Keratinocyte (primary cell): ENCODE results near the gene BLACAT1. TPM values are rescaled to one million over a fixed set of nuclear protein-coding genes. Genes with fewer than 3 reads are reported as not detected.
"Not testable (repeated sequence)": the region's sequence is repeated elsewhere in the genome, so short reads cannot be mapped to it uniquely, and the experiment has no call there.

Source experiments
- DNase-seq: peaks from one replicate; pipeline ENCODE4 v3.0.0-alpha.2; 2011; ENCODE audit warnings: low read depth, missing footprints, low spot score
- FAIRE-seq: peaks from 2 replicates; lab custom pipeline; 2011; peaks lifted over from hg19 to GRCh38; lab: Jason Lieb, UNC
- H2AFZ ChIP-seq: 2 replicates; pipeline ENCODE4 v1.6.0; 2012; ENCODE audit warnings: low read length, control low read depth, inconsistent platforms; ENCODE audit not compliant: control insufficient read depth
- H3K27ac ChIP-seq: 2 replicates; pipeline ENCODE4 v1.5.1; 2011; ENCODE audit warnings: low read length; ENCODE audit not compliant: control insufficient read depth, insufficient read depth
- H3K27me3 ChIP-seq: 3 replicates; pipeline ENCODE4 v1.6.0; 2011; ENCODE audit warnings: low read length; ENCODE audit not compliant: control insufficient read depth, insufficient read depth; ENCODE audit errors: extremely low read depth
- H3K36me3 ChIP-seq, 2 experiments: 2 replicates in 1 of 2; 3 replicates in 1 of 2; pipeline ENCODE4 v1.5.1; 2011; ENCODE audit warnings: low read length in 2 of 2, mild to moderate bottlenecking in 1 of 2; ENCODE audit not compliant: control insufficient read depth in 2 of 2, insufficient read depth in 2 of 2; ENCODE audit errors: extremely low read depth in 1 of 2
- H3K4me1 ChIP-seq: 3 replicates; pipeline ENCODE4 v1.5.1; 2011; ENCODE audit warnings: low read length; ENCODE audit not compliant: control insufficient read depth, insufficient read depth; ENCODE audit errors: extremely low read depth
- H3K4me2 ChIP-seq: 3 replicates; pipeline ENCODE4 v1.6.0; 2011; ENCODE audit warnings: low read depth, low read length; ENCODE audit not compliant: control insufficient read depth, insufficient read depth; ENCODE audit errors: extremely low read depth
- H3K4me3 ChIP-seq, 3 experiments: fragments of 200-600 bp in 1 of 3; sonication (generic) in 1 of 3; 2 replicates in 2 of 3; 3 replicates in 1 of 3; pipeline ENCODE4 v1.5.1; 2011 to 2016; ENCODE audit warnings: low read length in 3 of 3, mild to moderate bottlenecking in 3 of 3, control low read depth in 2 of 3, inconsistent platforms in 1 of 3, low read depth in 1 of 3, mixed read lengths in 1 of 3, mixed run types in 1 of 3, moderate library complexity in 1 of 3; ENCODE audit not compliant: control insufficient read depth in 2 of 3, insufficient read depth in 2 of 3; ENCODE audit errors: extremely low read depth in 1 of 3
- H3K79me2 ChIP-seq: 2 replicates; pipeline ENCODE4 v1.6.0; 2012; ENCODE audit warnings: low read length; ENCODE audit not compliant: control insufficient read depth, insufficient read depth
- H3K9ac ChIP-seq: 3 replicates; pipeline ENCODE4 v1.6.0; 2011; ENCODE audit warnings: low read length; ENCODE audit not compliant: control insufficient read depth, insufficient read depth; ENCODE audit errors: extremely low read depth
- H3K9me1 ChIP-seq: 3 replicates; pipeline ENCODE4 v1.6.0; 2011; ENCODE audit warnings: low read length; ENCODE audit not compliant: control insufficient read depth, insufficient read depth; ENCODE audit errors: extremely low read depth
- H3K9me3 ChIP-seq: 2 replicates; pipeline ENCODE4 v1.5.1; 2012; ENCODE audit warnings: low read depth, low read length; ENCODE audit not compliant: control insufficient read depth
- H4K20me1 ChIP-seq: 3 replicates; pipeline ENCODE4 v1.6.0; 2011; ENCODE audit warnings: low read length; ENCODE audit not compliant: control insufficient read depth, insufficient read depth; ENCODE audit errors: extremely low read depth
- EZH2 ChIP-seq: IDR thresholded peaks from one replicate; pipeline ENCODE4 v1.6.1; 2012; ENCODE audit warnings: inconsistent platforms, mild to moderate bottlenecking, low read length, moderate library complexity
- dilution Hi-C: fragments of 300-500 bp; cut with MboI; formaldehyde crosslinking; loops from one replicate; pipeline ENCODE4 v1.7.0; 2020; ENCODE audit warnings: low sequenced_read_pairs; ENCODE audit not compliant: extremely low pct_ligation_motif_present
- polyA plus RNA-seq, 5 experiments: library from polyadenylated mRNA; depleted of rRNA in 3 of 5; stranded (reverse) in 3 of 5; stranded (forward) in 1 of 5; unstranded in 1 of 5; fragments of >200 nt; gene quantifications; 1 replicate in 1 of 5; 2 replicates in 3 of 5; 3 replicates in 1 of 5; pipeline versions ENCODE4 v1.2.1 to v1.2.3, GENCODE V29; 2011 to 2012; ENCODE audit warnings: missing spikeins in 2 of 5, low read depth in 1 of 5, low replicate concordance in 1 of 5
- TF ChIP-seq, protein P1 (sequence below), 3 experiments: IDR thresholded peaks in 1 of 3; conservative IDR thresholded peaks in 1 of 3; optimal IDR thresholded peaks in 1 of 3; 2 replicates in 2 of 3; 3 replicates in 1 of 3; pipeline versions ENCODE3 to v1.5.1; 2011; ENCODE audit warnings: low read length in 3 of 3, mild to moderate bottlenecking in 3 of 3, moderate library complexity in 2 of 3, control low read depth in 1 of 3, inconsistent platforms in 1 of 3; ENCODE audit not compliant: insufficient read depth in 2 of 3; ENCODE audit errors: extremely low read depth in 1 of 3

Gene BLACAT1
- polyA plus RNA-seq, 1 donor (not counting 4 experiments of a cell fraction or from before 2014, with no cell fraction given) = 4.0 TPM

DNA sequence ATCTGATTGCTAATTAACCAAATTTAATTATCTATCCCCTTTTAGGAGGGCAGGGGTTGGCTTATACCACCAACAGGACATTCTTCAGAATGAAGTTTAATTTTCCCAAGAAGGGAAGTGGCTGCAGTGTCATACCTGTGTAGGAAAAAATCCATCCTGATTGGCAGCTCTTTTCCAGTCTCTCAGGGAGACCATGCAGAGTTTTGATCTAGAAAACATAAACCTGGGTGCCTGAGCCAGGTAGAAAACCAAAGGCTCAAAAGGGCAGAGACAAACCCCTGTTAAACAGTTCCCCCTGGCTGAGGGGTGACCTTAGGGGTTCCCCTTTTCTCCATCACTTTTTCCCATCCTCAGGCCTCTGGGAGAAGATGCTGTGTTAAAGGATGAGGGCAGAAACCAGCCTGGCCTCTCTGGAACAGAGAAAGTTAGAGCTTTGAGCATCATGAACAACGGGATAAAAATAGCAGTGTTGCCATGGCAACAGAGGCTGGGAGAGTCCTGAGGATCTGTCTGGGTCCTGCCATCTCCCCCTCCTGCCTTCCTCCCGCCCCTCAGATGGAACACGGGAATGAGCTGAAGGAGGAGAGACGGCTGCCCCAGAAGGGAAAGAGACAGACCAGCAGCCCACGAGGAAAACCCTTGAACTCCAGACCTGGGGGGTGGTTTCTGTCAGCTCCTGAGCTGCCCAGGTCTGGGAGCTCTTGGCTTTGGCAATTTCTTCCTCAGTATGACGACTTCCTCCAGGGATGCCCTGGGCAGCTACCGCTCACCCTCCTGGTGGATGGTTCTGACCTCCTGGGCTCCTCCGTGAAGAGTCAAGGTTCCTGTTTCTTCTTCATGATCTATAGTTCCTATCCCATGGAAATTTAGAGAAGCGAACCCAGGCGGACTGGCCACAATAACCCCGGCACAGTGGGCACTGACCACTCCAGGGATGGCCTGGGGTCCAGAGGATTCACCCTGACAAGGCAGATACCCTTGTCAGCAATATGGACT lies 20.0 kb downstream of the BLACAT1 start:
- Histone ChIP-seq H3K9me1 (no peaks in the 10 kb centered on the region), H4K20me1 (no peaks in the 10 kb centered on the region), H3K36me3 (peaks cover 7 to 9% of the 10 kb centered on the region in 2 experiments), H3K4me2 (no peak overlapping the region), H3K4me1 (peaks cover 20% of the 10 kb centered on the region), H2AFZ (no peak overlapping the region), H3K9ac (no peak overlapping the region), H3K4me3 (no peak overlapping the region), H3K79me2 (no peaks in the 10 kb centered on the region), H3K27me3 (no peaks in the 10 kb centered on the region), H3K9me3 (no peaks in the 10 kb centered on the region), H3K27ac (no peak overlapping the region)
- FAIRE-seq (no peak), DNase-seq (no peak)
- TF ChIP-seq EZH2 = no peak
- TF ChIP-seq, protein P1, sequence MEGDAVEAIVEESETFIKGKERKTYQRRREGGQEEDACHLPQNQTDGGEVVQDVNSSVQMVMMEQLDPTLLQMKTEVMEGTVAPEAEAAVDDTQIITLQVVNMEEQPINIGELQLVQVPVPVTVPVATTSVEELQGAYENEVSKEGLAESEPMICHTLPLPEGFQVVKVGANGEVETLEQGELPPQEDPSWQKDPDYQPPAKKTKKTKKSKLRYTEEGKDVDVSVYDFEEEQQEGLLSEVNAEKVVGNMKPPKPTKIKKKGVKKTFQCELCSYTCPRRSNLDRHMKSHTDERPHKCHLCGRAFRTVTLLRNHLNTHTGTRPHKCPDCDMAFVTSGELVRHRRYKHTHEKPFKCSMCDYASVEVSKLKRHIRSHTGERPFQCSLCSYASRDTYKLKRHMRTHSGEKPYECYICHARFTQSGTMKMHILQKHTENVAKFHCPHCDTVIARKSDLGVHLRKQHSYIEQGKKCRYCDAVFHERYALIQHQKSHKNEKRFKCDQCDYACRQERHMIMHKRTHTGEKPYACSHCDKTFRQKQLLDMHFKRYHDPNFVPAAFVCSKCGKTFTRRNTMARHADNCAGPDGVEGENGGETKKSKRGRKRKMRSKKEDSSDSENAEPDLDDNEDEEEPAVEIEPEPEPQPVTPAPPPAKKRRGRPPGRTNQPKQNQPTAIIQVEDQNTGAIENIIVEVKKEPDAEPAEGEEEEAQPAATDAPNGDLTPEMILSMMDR (optimal IDR thresholded peaks at IDR 0.05 in 1 of 3, IDR thresholded peaks at IDR 0.05 in 1 of 3, conservative IDR thresholded peaks at IDR 0.05 in 1 of 3; ENCODE audit: extremely low read depth in 1 of 3, insufficient read depth in 2 of 3, low read length in 3 of 3) = no peak
- dilution Hi-C loops = no loop called here

DNA sequence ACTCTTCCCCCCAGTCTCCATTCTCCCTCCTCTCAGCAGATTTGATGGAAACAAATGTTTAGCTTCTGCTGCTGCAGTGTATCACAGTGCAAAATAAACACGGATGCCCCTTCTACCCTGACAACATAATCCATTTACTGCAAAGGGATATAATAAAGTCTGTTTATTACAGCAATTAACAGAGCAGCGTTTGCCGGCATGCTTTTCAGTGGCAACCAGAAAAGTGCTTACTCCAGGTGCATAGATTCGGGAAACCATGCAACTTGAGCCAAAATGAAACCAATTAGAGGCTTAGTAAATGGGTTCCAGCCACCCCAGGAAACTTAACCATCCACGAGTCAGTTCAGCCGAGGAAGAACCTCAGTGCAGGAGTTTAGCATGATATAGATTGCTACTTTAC lies 21.1 kb downstream of the BLACAT1 start:
- FAIRE-seq (no peak), DNase-seq (no peak)
- no peak overlapping the region for H3K4me2 ChIP-seq

DNA sequence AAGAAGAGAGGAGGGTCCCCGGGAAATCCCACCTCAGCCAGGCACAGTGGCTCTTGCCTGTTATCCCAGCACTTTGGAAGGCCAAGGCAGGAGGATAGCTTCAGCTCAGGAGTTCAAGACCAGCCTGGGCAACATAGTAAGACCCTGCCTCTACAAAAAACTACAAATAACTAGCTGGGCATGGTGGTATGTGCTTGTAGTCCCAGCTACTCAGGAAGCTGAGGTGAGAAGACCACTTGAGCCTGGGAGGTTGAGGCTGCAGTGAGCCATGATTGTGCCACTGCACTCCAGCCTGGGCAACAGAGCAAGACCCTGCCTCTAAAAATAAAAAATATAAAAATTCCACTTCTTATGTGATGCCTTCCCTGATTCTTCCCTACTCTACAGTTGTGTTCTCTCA lies 23.2 kb downstream of the BLACAT1 start:
- dilution Hi-C loops, H3K9me3 ChIP-seq, H3K4me1 ChIP-seq, H3K4me3 ChIP-seq, H3K27ac ChIP-seq, H3K9me1 ChIP-seq, H4K20me1 ChIP-seq, H3K4me2 ChIP-seq, DNase-seq, H3K79me2 ChIP-seq, H3K36me3 ChIP-seq, H2AFZ ChIP-seq, FAIRE-seq, H3K9ac ChIP-seq: not testable (repeated sequence)
- H3K27me3 ChIP-seq = peaks cover 11% of the 10 kb centered on the region

More for the DNA sequence above, 21.1 kb downstream of the BLACAT1 start:
- no peak overlapping the region for H3K9ac ChIP-seq
- H3K9me3 ChIP-seq = no peaks in the 10 kb centered on the region
- peaks cover 4% of the 10 kb centered on the region for H3K27me3 ChIP-seq
- no peaks in the 10 kb centered on the region for H4K20me1 ChIP-seq
- H3K4me3 ChIP-seq = no peak overlapping the region
- H3K36me3 ChIP-seq = peaks cover 0 to 4% of the 10 kb centered on the region in 2 experiments
- H2AFZ ChIP-seq = no peak overlapping the region
- H3K9me1 ChIP-seq = no peaks in the 10 kb centered on the region
- TF ChIP-seq, protein P1 (optimal IDR thresholded peaks at IDR 0.05 in 1 of 3, IDR thresholded peaks at IDR 0.05 in 1 of 3, conservative IDR thresholded peaks at IDR 0.05 in 1 of 3; ENCODE audit: extremely low read depth in 1 of 3, insufficient read depth in 2 of 3, low read length in 3 of 3) = no peak
- no peak for TF ChIP-seq EZH2
- no peak overlapping the region for H3K27ac ChIP-seq
- no peaks in the 10 kb centered on the region for H3K79me2 ChIP-seq
- dilution Hi-C loops = no loop called here
- H3K4me1 ChIP-seq = peaks cover 11% of the 10 kb centered on the region
